HG03521 (cell line): ENCODE data around the gene MCTP1.

Experiments
- ATAC-seq: cut with Tn5 transposase; IDR thresholded peaks from one replicate; pipeline ENCODE4 v1.9.1; 2021; ENCODE audit warnings: mild to moderate bottlenecking, moderate library complexity; ENCODE audit not compliant: unreplicated experiment

The MCTP1 gene

DNA sequence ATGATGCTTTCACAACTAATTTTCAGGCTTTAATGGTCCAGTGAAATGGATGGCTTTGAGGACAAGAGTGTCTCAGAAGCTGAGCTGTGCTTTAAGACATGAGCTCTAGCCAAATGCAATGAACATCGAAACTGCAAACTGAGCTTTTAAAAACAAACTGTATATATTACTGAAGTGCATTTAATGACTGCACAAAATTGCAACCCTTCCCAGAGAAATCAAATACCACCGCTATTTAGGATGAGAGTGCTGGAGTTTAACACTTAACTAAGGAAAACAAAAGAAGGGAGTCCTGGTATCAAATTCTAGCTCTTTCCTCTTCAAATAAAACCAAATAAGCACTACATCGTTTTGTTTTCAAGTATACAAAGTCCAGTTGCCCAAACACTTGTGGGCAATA lies 502.5 kb downstream of the MCTP1 start:
- ATAC-seq: no peak

DNA sequence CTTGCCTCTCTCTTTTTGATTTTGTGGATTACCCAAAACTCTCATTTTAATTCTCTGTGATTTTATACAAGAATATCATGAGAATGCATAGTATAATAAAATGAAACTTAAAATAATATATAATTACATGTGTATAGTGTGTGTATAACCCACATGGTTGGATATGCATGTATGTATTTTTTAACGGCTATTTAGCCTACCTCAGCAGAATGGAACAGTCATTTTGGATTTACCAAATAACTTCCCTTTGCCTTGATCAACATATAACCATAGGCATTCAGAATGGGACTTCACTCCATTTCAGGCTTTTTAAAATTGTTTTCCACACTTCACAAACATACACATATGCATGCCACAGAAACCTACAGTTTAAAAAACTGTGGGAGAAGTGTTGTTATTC lies 505.2 kb downstream of the MCTP1 start:
- no peak for ATAC-seq

DNA sequence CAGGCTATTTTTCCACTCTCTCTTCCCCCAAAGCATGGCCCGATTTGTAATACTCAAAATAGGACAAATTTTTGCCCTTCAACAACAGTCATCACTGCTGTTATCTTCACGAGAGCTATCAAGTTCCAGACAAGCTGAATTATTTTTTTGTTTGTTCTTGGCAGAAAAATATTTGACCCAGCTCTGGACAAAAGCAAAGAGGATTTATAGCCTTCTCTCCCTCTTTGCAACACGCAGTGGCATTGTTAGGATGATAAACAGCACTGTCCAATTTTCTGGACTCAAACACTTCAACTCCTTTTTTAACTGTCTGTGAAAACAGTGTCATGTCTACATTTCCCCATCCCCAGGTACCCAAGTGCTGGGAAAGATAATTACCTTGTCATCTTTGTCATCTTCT lies 506.2 kb downstream of the MCTP1 start:
- no peak for ATAC-seq

DNA sequence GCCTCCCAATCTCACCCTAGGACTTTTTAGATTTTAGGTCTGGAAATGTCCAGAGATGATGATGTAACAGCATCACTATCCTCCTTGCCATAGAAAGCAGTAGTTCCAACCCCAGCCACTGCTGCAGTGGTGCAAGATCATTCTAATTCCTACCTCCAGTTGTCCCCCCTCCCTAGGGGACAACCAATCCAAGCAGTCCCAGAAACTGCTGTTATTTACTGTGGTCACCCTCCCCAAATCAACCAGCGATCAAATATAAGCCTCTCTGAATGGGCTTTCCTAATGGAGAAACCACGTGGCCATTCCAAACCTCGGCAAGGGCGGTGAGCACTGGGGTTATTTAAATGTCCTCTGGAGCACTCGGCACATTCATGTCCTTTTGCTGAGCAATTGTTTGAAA lies 506.6 kb downstream of the MCTP1 start:
- ATAC-seq: no peak

DNA sequence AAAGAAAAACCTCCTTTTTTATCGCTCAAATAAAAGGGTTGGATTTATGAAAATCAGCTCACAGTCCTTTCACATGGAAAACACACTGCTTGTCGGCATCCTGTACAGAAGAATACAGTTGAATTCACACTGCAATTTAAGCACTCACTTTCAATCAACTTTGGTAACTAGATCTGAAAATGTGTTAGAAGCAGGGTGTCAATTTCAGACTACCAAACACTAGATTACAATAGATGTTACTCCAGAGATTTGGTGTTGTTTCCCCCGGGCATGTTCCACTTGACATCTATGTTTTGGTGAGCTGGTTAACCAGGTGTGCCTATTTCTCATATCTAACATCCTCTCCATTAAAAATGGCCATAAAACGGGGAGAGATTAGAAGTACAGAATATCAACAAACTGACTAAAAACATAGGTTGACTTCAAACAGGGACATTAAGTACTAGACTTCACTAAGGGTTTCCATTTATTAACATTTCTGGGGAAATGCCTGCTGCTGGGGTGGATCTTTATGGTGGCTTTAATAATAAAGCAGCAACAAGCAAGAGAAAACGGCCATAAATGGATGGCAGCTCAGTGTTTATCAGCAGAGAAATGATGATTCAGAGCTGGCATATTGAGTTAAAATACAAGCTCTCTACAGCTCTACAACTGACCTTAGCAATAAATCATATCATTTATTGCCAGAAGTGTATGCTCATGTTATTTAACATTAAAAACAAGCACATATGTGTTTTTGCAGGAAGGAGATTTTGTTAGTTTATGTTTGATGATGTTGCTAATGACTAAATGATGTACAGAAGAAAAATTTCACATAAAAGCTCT lies 507.6 kb downstream of the MCTP1 start:
- ATAC-seq: no peak

DNA sequence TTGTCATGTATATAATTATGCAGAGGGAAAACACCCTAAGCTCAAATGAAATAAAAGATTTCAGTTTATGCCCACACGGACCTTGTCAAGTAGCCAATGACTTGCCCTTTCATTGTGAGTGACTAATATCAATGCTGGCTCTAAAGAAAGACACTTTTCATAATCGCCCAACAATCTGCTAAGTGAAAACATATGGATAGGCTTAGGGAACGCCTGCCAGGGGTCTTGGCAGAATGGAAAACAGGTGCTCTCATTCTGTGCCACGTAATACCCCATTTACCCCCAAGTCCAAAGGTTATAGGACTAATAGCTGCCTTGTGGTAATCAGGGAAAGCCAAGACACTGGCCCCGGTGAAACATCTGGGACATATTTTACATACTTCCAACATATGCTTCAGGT lies 508.7 kb downstream of the MCTP1 start:
- no peak for ATAC-seq

DNA sequence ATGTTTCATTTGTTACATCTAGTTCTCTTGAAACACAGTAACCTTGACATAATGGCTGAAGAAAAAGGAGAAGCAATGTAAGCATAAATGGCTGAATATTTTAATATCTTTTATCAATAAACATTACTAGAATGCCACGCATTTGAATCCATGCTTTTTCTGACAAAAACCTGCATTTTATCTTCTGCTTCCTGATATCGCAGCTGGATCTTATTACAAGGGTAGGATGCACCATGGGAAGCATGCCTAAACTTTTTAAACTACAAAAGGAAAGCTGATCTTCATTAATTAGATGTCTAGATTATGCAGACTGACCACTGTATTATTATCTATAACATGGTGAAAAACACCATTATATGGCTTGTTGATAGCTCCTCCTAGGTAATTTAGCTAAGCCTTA lies 509.8 kb downstream of the MCTP1 start:
- no peak for ATAC-seq

DNA sequence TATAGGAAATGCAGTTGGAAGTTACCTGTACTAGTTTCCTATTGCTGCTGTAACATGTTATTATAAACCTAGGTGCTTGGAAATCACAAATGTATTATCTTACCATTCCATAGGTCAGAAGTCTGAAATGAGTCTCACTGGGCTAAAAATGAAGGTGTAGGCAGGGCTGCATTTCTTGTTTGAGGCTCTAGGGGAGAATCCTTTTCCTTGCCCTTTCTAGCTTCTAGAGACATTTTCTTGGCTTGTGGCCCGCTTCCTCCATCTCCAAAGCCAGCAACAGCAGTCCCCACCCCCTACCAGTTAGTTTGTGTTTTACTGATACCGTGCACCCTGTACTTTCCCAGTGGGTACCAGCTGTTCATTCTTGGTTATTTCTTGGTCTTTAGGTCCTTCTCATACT lies 513.2 kb downstream of the MCTP1 start:
- ATAC-seq: no peak

DNA sequence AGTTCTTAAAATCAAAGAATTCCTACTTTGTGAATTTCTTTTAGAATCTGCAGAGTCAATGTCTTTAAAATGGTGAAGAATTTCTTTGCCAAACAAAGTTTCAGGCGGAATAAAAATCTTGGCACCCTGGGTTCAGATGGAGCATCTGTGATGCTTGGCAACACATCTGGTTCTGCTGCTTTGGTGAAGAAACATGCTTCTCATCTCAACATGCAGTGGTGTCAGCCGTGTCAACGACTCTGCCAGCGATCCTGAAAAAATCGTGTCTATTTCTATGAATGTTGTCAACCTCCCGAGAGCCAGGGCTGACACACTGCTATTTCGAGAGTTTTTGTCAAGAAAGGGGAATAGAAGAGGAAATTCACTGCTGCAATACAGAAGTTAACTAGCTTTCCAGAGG lies 514.9 kb downstream of the MCTP1 start:
- ATAC-seq: no peak

DNA sequence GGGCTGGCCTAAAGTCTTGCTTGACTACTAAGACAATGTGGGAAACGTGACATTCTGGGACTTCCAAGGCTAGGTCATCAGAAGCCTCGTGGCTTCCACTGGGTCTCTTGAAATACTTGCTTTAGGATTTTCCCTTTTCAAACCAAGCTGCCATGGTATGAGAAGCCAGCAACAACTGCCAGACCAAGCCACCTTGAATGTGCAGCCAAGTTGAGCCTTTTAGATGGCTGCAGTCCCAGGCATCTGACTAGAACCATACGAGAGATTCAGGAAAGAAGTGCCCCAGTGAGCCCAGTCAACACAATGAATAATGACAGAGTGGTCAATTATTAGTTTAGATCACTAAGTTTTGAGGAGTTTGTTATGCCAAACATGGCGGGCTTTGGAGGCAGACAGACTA lies 523.1 kb downstream of the MCTP1 start:
- ATAC-seq: no peak

DNA sequence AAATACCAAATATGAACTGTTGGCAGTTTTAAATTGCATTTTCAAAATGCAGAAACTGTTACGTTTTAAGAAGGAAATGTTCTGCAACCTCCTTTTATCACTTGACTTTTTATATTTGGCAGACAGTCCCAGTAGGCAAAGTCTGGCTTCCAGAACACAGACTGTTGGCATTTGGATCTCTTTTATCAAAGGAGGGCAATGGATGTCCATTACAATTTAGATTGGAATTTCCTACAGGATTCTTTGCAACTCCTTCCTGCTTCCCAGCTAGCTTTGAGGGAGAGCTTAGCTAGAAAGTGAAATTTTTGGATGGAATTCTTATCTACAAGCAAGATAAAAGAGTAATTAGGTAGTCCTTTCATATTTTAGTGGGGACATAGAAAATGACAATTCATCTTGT lies 523.8 kb downstream of the MCTP1 start:
- ATAC-seq: no peak

DNA sequence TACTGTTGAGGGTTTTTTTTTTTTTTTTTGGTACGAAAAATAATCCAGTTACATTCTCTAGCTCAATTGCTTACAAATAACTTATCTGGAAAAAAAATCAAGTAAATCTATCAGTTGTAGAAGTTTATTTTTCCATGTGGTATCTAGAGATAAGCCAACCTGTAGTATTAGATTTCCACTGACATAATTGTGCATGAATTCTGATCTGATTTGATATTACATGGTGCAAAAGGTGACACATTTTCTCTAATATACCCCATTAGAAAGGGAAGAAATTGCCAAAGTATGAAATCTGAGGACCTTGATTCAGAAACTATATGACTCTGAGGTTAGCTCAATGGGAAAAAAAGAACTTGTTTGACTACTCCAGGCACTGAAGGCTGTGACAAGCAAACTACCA lies 524.9 kb downstream of the MCTP1 start:
- no peak for ATAC-seq

DNA sequence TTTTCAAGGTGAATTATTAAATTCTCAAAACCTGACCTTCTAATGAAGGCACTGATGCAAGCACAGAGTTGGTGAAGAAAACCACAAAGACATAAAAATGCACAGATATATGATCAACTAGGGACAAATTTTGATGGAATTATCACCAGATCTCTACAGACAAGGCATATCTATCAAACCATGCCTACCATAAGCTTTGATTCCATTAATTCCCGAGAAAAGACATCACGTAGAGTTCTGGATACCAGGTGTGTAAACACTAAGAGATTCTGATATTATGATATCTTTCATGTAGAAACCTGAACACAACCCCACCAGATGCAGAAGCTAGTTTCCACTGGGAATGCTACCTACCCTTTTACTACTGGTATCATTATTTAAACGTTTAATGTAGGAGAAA lies 525.9 kb downstream of the MCTP1 start:
- ATAC-seq: no peak

DNA sequence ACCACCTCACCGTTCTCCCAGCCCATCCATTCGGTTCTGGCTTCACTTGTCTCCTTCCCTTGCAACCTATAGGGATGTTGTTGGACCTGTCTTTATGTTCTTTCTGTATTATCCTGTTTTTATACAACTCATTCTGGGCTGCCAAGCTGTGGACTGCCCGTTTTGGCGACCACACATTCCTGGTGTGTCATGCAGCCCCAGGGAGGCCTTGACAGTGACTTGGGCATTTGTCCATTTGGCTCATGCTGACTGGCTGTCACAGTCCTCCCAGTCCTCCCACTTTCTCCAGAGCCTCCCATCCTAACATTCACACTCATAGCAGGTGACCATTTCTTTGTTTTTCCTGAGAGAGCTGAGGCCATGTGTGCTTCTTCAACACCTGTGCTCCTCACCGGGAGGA lies 530.1 kb downstream of the MCTP1 start:
- no peak for ATAC-seq

DNA sequence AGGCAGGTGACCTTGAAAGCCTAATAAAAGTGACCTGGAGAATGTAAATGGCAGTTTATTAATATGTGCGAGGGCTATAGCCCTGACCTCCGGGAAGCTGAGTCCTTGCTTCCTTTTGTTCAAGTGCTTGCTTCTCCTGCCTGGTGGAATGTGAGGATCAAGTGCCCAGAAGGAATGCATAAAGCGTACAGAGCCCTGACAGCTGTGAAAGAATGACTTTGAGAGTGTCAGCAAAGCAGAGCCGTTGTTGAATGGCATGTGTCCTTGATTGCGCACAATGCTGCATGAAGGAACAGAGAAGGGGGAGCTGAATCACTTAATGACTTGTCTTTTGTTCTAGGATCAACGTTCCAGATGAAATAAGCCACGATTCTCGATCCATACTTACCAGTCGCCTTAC lies 533.4 kb downstream of the MCTP1 start:
- no peak for ATAC-seq

DNA sequence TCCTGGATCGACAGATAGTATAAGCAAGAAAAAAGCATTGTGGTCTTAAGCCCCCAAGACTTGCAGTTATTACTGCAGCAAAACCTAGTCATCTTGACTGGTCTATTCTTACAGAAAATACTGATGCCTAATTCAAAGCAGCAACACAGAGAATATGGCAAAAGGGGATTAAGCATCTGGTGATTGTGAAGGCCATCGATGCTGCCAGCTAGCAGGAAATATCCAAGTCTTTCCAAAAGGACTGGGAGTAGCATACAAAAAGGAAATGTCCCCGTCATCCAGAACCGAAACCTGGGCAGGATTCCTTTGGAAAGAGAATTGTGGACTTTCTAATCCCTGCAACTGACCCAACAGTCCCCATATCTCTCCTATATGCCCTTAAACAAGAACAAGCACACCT lies 534.2 kb downstream of the MCTP1 start:
- ATAC-seq: no peak

DNA sequence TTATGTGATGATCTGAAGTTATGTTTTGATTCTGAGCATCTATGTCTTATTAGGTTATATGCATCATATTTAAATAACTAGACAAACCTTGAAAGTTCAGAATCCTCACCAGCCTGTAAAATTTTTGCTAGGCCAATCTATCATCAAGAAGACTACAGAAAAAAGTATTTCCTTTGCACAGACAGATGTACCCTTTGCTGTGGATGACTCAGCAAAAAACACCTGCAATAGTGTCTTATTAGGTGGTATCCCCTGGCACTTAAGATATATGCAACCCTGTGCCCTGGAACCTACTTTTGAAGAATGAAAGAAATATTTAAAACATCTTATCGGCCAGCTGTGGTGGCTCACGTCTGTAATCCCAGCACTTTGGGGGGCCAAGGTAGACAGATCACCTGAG lies 535.9 kb downstream of the MCTP1 start:
- no peak for ATAC-seq

DNA sequence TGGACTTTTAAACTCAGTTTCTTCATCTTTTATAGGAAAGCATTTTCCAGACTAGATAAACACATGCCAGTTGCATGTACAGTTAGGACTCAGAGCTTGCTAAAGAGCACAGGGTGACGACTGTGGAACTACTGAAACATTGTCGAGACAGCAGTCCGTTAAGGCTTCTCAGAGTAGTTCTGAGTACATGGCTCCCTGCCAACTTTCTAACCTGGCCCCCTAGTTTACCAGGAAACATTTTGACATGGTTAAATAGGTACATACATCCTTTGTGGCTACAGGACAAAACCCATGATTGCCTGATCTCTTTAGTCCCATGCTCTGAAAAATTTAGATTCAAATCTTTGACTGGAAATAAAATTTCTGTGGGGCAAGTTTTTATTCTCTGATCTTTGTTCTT lies 536.7 kb downstream of the MCTP1 start:
- no peak for ATAC-seq

DNA sequence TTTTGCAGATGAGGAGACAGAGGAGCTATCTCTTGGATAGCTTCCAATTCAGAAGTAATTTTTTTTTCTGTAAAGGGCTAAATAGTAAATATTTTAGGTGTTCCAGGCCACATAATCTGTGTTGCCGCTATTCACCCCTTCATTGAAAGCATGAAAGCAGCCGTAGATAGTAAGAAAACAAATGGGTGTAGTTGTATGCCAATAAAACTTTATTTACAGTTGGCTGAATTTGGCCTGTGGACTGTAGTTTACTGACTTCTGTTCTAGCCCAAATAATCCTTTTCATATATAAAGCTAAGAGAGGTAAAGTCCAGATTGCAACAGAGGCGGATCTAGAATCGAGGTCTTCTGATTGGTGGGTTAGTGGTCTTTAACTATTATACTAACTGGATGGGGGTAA lies 537.5 kb downstream of the MCTP1 start:
- ATAC-seq: no peak

DNA sequence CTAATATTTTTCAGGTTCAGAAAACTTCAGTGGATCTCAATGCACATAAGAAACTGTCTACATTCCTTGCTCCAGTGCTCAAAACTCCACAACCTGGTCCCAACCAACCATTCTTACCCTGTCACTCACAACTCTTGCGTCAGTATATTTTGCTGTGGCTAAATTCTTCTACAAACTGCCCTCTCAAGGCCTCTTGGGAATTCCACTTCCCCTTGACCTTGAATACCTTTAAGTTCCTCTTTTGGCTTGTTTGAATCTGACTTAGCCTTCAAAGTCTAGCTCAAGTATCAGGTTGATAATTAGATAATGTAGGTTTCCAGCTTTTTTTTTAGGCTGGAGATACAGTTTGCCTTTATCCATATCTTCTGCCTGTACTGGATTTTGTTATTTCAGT lies 538.2 kb downstream of the MCTP1 start:
- ATAC-seq: peak; percentile 38

DNA sequence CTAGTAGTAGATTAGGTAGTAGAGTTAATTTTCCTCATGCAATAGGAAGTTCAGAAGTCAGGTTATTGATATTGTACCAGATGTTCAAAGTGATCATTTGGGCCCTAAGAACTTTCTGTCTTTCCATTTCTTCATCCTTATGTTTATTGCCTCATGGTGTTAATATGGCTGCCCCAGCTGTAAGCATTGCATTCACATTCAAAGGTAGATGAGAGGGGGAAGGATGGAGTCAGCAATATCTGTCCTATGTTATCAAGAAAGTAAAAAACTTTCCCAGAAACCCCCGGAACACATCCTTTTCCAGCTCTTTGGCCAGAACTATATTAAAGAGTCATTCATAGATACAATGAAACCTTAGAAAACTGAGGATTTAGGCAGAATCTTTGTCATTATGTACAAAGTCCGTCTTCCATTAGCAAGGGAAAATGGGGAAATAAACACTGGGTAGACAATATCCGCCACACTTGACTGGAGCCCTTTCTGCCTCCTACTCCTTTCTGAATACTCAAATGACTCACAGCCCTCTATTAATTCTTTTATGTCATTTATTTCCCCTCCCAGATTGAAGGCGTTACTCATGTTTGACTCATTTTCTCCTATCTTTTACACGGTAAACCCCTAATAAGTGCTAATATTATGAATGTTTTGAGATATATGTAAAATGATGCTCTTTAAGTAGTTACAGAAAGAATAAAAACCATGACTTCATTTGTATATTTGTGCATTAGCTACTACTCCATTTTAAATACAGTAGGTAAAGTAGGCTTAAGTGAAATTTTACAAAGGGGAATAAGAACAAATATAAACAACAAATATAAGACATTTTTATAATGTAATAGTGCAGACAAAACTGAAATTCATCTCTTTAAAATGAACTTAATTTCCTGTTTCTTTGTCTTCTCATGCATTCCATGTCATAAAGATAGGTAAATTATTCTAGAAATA lies 538.8 kb downstream of the MCTP1 start:
- peak; percentile 76 for ATAC-seq

DNA sequence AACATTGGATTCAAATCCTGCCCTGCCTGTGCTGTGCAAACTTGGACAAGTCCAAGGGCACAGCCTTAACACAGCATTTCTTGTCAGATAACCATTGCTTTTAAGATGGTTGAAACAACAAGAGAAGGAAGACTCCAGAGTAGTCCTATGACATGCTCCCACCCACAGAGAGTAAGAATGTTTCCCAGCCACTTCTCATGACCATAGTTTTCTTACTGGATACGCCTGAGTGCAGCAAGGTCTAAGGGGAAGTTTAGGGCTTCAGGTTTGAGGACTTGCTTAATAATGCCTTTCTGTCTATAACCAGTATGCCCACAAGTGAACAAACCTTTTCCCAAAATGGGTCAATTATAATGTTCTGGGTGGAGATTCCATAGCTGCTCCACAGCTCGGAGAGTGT lies 540.0 kb downstream of the MCTP1 start:
- ATAC-seq: no peak
